ENCODE results near the gene PALD1.

DNA sequence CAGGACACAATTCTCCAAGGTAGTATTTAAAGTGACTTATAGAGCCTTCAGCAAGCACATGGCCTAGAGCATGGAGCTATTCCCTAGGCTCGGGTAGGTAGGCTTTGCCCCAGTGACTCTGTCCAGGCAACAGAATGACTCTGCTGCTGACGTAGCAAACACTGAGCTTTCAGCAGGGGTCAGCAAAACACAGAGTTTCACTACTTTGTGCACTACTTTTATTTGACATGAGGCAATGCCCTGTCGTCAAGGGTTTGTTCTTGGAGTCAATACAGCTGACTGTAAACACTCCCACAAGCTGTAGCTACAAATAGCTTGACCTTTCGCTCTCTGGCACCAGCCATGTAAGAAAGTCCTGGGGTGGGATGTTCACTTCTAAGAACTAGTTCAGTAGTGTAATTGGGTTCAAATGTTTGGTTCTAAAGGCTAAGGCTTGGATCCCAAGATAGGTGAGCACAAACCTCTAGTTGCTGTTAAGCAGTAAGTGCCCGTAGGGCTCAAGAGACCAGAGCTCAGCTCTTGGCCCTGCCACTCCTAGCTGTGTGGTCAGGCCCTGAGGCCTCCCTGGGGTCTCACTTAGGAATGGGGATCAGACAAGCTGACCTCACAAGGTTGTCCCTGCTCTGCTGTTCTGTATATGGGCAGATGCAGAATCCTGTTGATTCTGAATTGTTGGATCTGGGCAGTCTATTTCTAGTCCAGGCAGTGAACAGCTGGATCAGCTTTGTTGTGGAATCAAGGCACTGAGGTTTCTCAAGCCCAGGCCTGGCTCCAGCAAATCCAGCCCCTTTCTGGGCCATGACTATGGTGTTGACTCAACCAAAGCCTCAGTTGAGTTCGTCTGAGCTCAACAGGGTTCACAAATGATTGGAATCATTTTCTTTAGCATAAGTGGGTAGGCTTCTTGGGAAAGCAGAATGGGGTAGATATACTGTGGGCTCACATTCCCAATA lies 47.8 kb upstream of the PALD1 start:
- TF ChIP-seq CTCF (IDR thresholded peaks at IDR 0.05) = no peak
- no peak for TF ChIP-seq POLR2A (IDR thresholded peaks at IDR 0.05)

All from lower leg skin (tissue), 3 donors.